ENCODE data around the gene FAM107A. TPM values are rescaled to one million over a fixed set of nuclear protein-coding genes. Genes with fewer than 3 reads are reported as not detected.

FAM107A gene
- total and polyA plus RNA-seq, 9 of the 15 experiments (the other 6 are each of a cell fraction or from before 2014, with no cell fraction given): 0.07 TPM; not detected in 8

GRCh38 chr3:58580826-58581327 is 3.7 kb upstream of the FAM107A start:
- H3K4me2 ChIP-seq (ENCODE audit: insufficient read depth, low read length): no peak overlapping the region
- H3K79me2 ChIP-seq (ENCODE audit: control insufficient read depth, insufficient read depth, low read length): no peaks in the 10 kb centered on the region
- WGBS (ENCODE audit: insufficient coverage, low coverage, missing lambda C conversion rate): 0% methylated on average over 3 of the region's 4 CpGs
- FAIRE-seq (no peak), DNase-seq (ENCODE audit: extremely low read depth in 1 of 4, low spot score in 3 of 4) (no peak), ATAC-seq (no peak)
- in situ Hi-C loops (cut with MboI) (no loop called here), intact Hi-C loops (cut with micrococcal nuclease) (no loop called here)
- H4K20me1 ChIP-seq (replicated peaks; ENCODE audit: control insufficient read depth, insufficient read depth, low read length): no peaks in the 10 kb centered on the region; the same call in 1 of the 2 replicates
- no peak overlapping the region for H3K9ac ChIP-seq (ENCODE audit: insufficient read depth in 1 of 2, low read depth in 2 of 2, low read length in 2 of 2)
- H3K9me1 ChIP-seq (ENCODE audit: control insufficient read depth, insufficient read depth, low read length): no peaks in the 10 kb centered on the region
- no peaks in the 10 kb centered on the region for H3K9me3 ChIP-seq (replicated peaks; ENCODE audit: control insufficient read depth, insufficient read depth, low read depth, low read length)
- no TSS peak for BruUV-seq (replicated peaks)
- H3K27me3 ChIP-seq (ENCODE audit: control insufficient read depth in 2 of 2, insufficient read depth in 2 of 2, low read length in 2 of 2): peaks cover 8 to 54% of the 10 kb centered on the region in 2 experiments; a peak in 4 of 5 replicates
- H3K36me3 ChIP-seq (ENCODE audit: control insufficient read depth, insufficient read depth, low read length): no peaks in the 10 kb centered on the region
- H2AFZ ChIP-seq (ENCODE audit: low read depth, low read length): no peak overlapping the region
- CTCF ChIA-PET (ENCODE audit: low intra/inter-chr PET ratio): no interaction called here
- POLR2A ChIA-PET: no interaction called here
- H3K27ac ChIP-seq (ENCODE audit: extremely low read depth, low read depth, low read length): no peak overlapping the region
- no peak overlapping the region for H3K4me3 ChIP-seq
- peaks cover 0 to 8% of the 10 kb centered on the region in 2 experiments; a peak in 3 of 5 replicates for H3K4me1 ChIP-seq (replicated peaks in 1 of 2; ENCODE audit: control insufficient read depth in 2 of 2, insufficient read depth in 2 of 2, low read length in 2 of 2)
- no peak for TF ChIP-seq POLR2G (IDR thresholded peaks at IDR 0.05; ENCODE audit: low read depth, low read length)
- TF ChIP-seq THAP12 (CRISPR knock-in tag; IDR thresholded peaks at IDR 0.05): no peak
- TF ChIP-seq ZHX1 (conservative IDR thresholded peaks at IDR 0.05; ENCODE audit: low read length): no peak
- TF ChIP-seq ILK (tag; IDR thresholded peaks at IDR 0.05; ENCODE audit: borderline replicate concordance, low read depth): no peak
- TF ChIP-seq ZNF561 (CRISPR knock-in tag; conservative IDR thresholded peaks at IDR 0.05): no peak
- no peak for TF ChIP-seq NFXL1 (CRISPR knock-in tag; IDR thresholded peaks at IDR 0.05)
- TF ChIP-seq PML (IDR thresholded peaks at IDR 0.05; ENCODE audit: low read length): no peak
- no peak for TF ChIP-seq MTF1 (CRISPR knock-in tag; IDR thresholded peaks at IDR 0.05; ENCODE audit: borderline replicate concordance)
- no peak for TF ChIP-seq RBM15 (IDR thresholded peaks at IDR 0.05; ENCODE audit: insufficient read depth, low read length)
- no peak for TF ChIP-seq EP400 (IDR thresholded peaks at IDR 0.05)
- TF ChIP-seq BCOR (IDR thresholded peaks at IDR 0.05): no peak
- no peak for TF ChIP-seq ZFX (CRISPR knock-in tag; IDR thresholded peaks at IDR 0.05)
- TF ChIP-seq ZNF146 (CRISPR knock-in tag; IDR thresholded peaks at IDR 0.05; ENCODE audit: unreplicated experiment): no peak
- TF ChIP-seq ZBTB34 (CRISPR knock-in tag; IDR thresholded peaks at IDR 0.05): no peak
- TF ChIP-seq ZNF12 (CRISPR knock-in tag; IDR thresholded peaks at IDR 0.05): no peak
- no peak for TF ChIP-seq ZNF133 (CRISPR knock-in tag; IDR thresholded peaks at IDR 0.05)
- no peak for TF ChIP-seq JUND (IDR thresholded peaks at IDR 0.05; ENCODE audit: borderline replicate concordance, low read depth, low read length)
- TF ChIP-seq JUND (tag; IDR thresholded peaks at IDR 0.05; ENCODE audit: borderline replicate concordance, low read depth, low read length): no peak
